Measurements from ENCODE around the gene GDPD1.

GDPD1 gene

GRCh38 chr17:59296190-59296589 lies 75.9 kb downstream of the GDPD1 start:
- no peaks in the 10 kb centered on the region for H3F3A ChIP-seq (ENCODE audit: insufficient read depth, low read length)

GRCh38 chr17:59298521-59298920 lies 78.2 kb downstream of the GDPD1 start:
- Histone ChIP-seq H2AFZ (ENCODE audit: low read length) (no peak overlapping the region), H3K79me2 (ENCODE audit: low read length) (no peaks in the 10 kb centered on the region), H3K27ac (ENCODE audit: low read length) (no peak overlapping the region), H3K4me3 (ENCODE audit: low read length) (no peak overlapping the region), H3K36me3 (replicated peaks; ENCODE audit: insufficient read depth, low read length) (no peaks in the 10 kb centered on the region), H3K4me2 (ENCODE audit: low read depth, low read length) (no peak overlapping the region), H3K9ac (ENCODE audit: low read length) (no peak overlapping the region), H3F3A (ENCODE audit: insufficient read depth, low read length) (no peaks in the 10 kb centered on the region), H3K9me2 (replicated peaks; ENCODE audit: insufficient read depth, low read length) (no peaks in the 10 kb centered on the region), H4K20me1 (ENCODE audit: insufficient read depth, low read length) (no peaks in the 10 kb centered on the region), H3K9me3 (replicated peaks; ENCODE audit: insufficient read depth, low read length) (no peaks in the 10 kb centered on the region), H3K4me1 (ENCODE audit: low read length) (no peaks in the 10 kb centered on the region), H3K27me3 (replicated peaks; ENCODE audit: insufficient read depth, low read length) (no peaks in the 10 kb centered on the region)
- no peak for DNase-seq
- TF ChIP-seq CTCF (IDR thresholded peaks at IDR 0.05; ENCODE audit: low read length) (no peak), EZH2phosphoT487 (IDR thresholded peaks at IDR 0.05; ENCODE audit: low read length) (no peak), EZH2 (optimal IDR thresholded peaks at IDR 0.05; ENCODE audit: low read depth, low read length) (no peak)

More at GRCh38 chr17:59296190-59296589, 75.9 kb downstream of the GDPD1 start:
- Histone ChIP-seq H2AFZ (ENCODE audit: low read length) (no peak overlapping the region), H3K4me3 (ENCODE audit: low read length) (no peak overlapping the region), H4K20me1 (ENCODE audit: insufficient read depth, low read length) (no peaks in the 10 kb centered on the region), H3K9ac (ENCODE audit: low read length) (no peak overlapping the region), H3K4me1 (ENCODE audit: low read length) (no peaks in the 10 kb centered on the region), H3K4me2 (ENCODE audit: low read depth, low read length) (no peak overlapping the region), H3K36me3 (replicated peaks; ENCODE audit: insufficient read depth, low read length) (no peaks in the 10 kb centered on the region), H3K79me2 (ENCODE audit: low read length) (no peaks in the 10 kb centered on the region), H3K27me3 (replicated peaks; ENCODE audit: insufficient read depth, low read length) (no peaks in the 10 kb centered on the region), H3K9me3 (replicated peaks; ENCODE audit: insufficient read depth, low read length) (no peaks in the 10 kb centered on the region), H3K27ac (ENCODE audit: low read length) (no peak overlapping the region), H3K9me2 (replicated peaks; ENCODE audit: insufficient read depth, low read length) (no peaks in the 10 kb centered on the region)
- DNase-seq = no peak
- TF ChIP-seq EZH2 (optimal IDR thresholded peaks at IDR 0.05; ENCODE audit: low read depth, low read length) = no peak
- no peak for TF ChIP-seq CTCF (IDR thresholded peaks at IDR 0.05; ENCODE audit: low read length)
- TF ChIP-seq EZH2phosphoT487 (IDR thresholded peaks at IDR 0.05; ENCODE audit: low read length) = no peak

DNA sequence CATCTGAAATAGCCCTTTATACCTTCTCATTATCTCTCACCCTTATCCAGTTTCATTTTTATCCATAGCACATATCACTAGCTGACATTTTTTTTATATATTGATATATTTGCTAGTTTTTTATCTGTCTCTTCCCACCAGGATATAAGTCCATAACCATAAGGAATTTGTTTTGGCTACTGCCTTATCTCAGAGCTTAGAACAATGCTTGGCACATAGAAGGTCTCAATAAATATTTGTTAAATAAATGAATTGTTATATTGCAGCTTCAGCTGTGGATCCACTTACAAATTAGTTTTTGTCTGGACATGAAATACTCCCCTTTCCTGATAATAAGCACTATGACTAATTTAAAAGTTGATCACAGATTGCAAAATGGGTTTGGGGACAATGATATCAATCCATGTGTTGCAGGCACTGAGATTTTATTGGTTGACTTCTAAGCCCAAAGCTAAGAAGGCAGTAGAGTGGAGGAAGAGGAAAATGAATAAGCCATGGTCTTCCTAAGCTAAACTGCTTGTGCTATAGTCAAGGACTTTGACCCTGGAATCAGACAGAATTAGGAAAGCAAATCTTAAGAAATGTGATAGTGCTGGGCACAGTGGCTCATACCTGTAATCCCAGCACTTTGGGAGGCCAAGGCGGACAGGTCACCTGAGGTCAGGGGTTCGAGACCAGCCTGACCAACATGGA lies 79.2 kb downstream of the GDPD1 start:
- H2AFZ ChIP-seq (ENCODE audit: low read length) = no peak overlapping the region

More for the DNA sequence above, 79.2 kb downstream of the GDPD1 start:
- no peak for DNase-seq
- H3K9ac ChIP-seq (ENCODE audit: low read length) = no peak overlapping the region
- H3K79me2 ChIP-seq (ENCODE audit: low read length) = no peaks in the 10 kb centered on the region
- no peak overlapping the region for H3K4me2 ChIP-seq (ENCODE audit: low read depth, low read length)
- no peaks in the 10 kb centered on the region for H3K27me3 ChIP-seq (replicated peaks; ENCODE audit: insufficient read depth, low read length)
- H3K27ac ChIP-seq (ENCODE audit: low read length) = no peak overlapping the region
- no peak for TF ChIP-seq EZH2phosphoT487 (IDR thresholded peaks at IDR 0.05; ENCODE audit: low read length)
- TF ChIP-seq CTCF (IDR thresholded peaks at IDR 0.05; ENCODE audit: low read length) = no peak
- no peak for TF ChIP-seq EZH2 (optimal IDR thresholded peaks at IDR 0.05; ENCODE audit: low read depth, low read length)
- no peak overlapping the region for H3K4me3 ChIP-seq (ENCODE audit: low read length)
- no peaks in the 10 kb centered on the region for H3K9me3 ChIP-seq (replicated peaks; ENCODE audit: insufficient read depth, low read length)
- no peaks in the 10 kb centered on the region for H3K4me1 ChIP-seq (ENCODE audit: low read length)
- no peaks in the 10 kb centered on the region for H3F3A ChIP-seq (ENCODE audit: insufficient read depth, low read length)
- no peaks in the 10 kb centered on the region for H4K20me1 ChIP-seq (ENCODE audit: insufficient read depth, low read length)
- H3K9me2 ChIP-seq (replicated peaks; ENCODE audit: insufficient read depth, low read length) = no peaks in the 10 kb centered on the region
- H3K36me3 ChIP-seq (replicated peaks; ENCODE audit: insufficient read depth, low read length) = no peaks in the 10 kb centered on the region

All from MM.1S (cell line).